ENCODE measurements around the gene NDUFAF8.

- TF ChIP-seq CTCF (IDR thresholded peaks at IDR 0.05) (no peak), EP300 (IDR thresholded peaks at IDR 0.05) (no peak)
These were observed 25.1 kb upstream of the NDUFAF8 start for GRCh38 chr17:81213978-81214377.
